Left lung (tissue), 10 donors: Measurements from ENCODE around the gene TCIRG1. TPM values are rescaled to one million over a fixed set of nuclear protein-coding genes. Genes with fewer than 3 reads are reported as not detected.

Experiments used
- ATAC-seq: fragments of 200-7000 bp; cut with Tn5 transposase; one replicate; pipeline ENCODE4 v1.9.1; 2020; ENCODE audit warnings: moderate library complexity
- DNase-seq, 4 donors: peaks; one replicate each; pipeline ENCODE4 v3.0.0-alpha.2; 2013 to 2020
- H3K27ac ChIP-seq, 2 donors: fragments of 200-600 bp; sonication (generic) in 1 of 2; one replicate each; pipeline versions ENCODE4 v1.5.0 to v1.8.0; 2020 to 2021
- H3K27me3 ChIP-seq, 2 donors: fragments of 200-600 bp; sonication (generic) in 1 of 2; one replicate each; pipeline versions ENCODE4 v1.5.0 to v1.8.0; 2020 to 2021
- H3K36me3 ChIP-seq, 2 donors: fragments of 200-600 bp; sonication (generic) in 1 of 2; one replicate each; pipeline versions ENCODE4 v1.5.0 to v1.8.0; 2020 to 2021
- H3K4me1 ChIP-seq, 2 donors: fragments of 200-600 bp; one replicate each; pipeline ENCODE4 v1.8.0; 2021
- H3K4me3 ChIP-seq, 2 donors: fragments of 200-600 bp; sonication (generic) in 1 of 2; one replicate each; pipeline versions ENCODE4 v1.5.0 to v1.8.0; 2020 to 2021; ENCODE audit warnings: mild to moderate bottlenecking in 1 of 2
- H3K9me3 ChIP-seq, 2 donors: fragments of 200-600 bp; sonication (generic) in 1 of 2; one replicate each; pipeline versions ENCODE4 v1.5.0 to v1.8.0; 2020 to 2021
- intact Hi-C, 2 donors: fragments of 100-400 bp; cut with DNase I; formaldehyde crosslinking; loops; one replicate each; pipeline versions ENCODE4 v1.11.2 to v1.14.2; 2022
- polyA plus RNA-seq, 6 donors: library from polyadenylated mRNA; unstranded; fragments of 120-200 nt; gene quantifications; one replicate each; pipeline ENCODE4 v1.2.1, GENCODE V29; 2013; ENCODE audit not compliant: insufficient read length in 6 of 6
- total RNA-seq, 2 donors: library from RNA; stranded (reverse); fragmentation: NEBNext Ultra II Directional; extraction: Animal tissue kit (Norgen Biotek cat#: 25700); gene quantifications; one replicate each; pipeline ENCODE4 v1.2.1, GENCODE V29; 2021
- TF ChIP-seq, protein P1 (sequence below), 2 donors: fragments of 200-600 bp; sonication (generic) in 1 of 2; IDR thresholded peaks; one replicate each; pipeline versions ENCODE4 v1.5.0 to v1.8.0; 2021; ENCODE audit warnings: antibody characterized with exemption in 2 of 2
- donor health status: DM: no; HTN: yes; CAD: no.
- donor health status: DM: no; HTN: no; CAD: no.

Gene TCIRG1
- total and polyA plus RNA-seq, 8 donors = 24.3 to 323 (median 37.7) TPM

DNA sequence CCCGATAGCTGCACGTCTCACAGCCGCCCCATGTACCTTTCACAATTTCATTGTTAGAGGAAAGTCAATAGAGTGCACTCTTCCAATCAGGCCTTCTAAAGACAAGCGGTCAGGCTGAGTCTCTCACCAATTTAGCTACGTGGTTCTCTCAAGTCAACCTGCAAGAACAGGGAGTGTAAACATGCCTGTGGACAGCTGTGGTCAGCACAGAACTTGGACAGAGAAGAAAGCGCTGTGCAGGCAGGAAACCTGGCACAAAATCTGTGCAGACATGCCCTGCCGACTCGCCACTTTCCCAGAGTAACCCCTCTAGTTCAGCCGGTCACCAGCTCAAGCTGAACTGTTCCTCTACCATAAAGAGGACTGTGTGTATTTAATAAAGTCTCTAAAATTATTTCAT is 42.9 kb downstream of the TCIRG1 start:
- peak; percentile 83 for ATAC-seq

GRCh38 chr11:68082481-68082880 is 43.7 kb downstream of the TCIRG1 start:
- no peak for DNase-seq
- Histone ChIP-seq H3K4me3 (no peak overlapping the region), H3K4me1 (no peaks in the 10 kb centered on the region), H3K36me3 (peaks cover 0 to 15% of the 10 kb centered on the region in 2 donors), H3K9me3 (no peaks in the 10 kb centered on the region), H3K27ac (no peak overlapping the region), H3K27me3 (no peaks in the 10 kb centered on the region)
- TF ChIP-seq, protein P1, sequence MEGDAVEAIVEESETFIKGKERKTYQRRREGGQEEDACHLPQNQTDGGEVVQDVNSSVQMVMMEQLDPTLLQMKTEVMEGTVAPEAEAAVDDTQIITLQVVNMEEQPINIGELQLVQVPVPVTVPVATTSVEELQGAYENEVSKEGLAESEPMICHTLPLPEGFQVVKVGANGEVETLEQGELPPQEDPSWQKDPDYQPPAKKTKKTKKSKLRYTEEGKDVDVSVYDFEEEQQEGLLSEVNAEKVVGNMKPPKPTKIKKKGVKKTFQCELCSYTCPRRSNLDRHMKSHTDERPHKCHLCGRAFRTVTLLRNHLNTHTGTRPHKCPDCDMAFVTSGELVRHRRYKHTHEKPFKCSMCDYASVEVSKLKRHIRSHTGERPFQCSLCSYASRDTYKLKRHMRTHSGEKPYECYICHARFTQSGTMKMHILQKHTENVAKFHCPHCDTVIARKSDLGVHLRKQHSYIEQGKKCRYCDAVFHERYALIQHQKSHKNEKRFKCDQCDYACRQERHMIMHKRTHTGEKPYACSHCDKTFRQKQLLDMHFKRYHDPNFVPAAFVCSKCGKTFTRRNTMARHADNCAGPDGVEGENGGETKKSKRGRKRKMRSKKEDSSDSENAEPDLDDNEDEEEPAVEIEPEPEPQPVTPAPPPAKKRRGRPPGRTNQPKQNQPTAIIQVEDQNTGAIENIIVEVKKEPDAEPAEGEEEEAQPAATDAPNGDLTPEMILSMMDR (IDR thresholded peaks at IDR 0.05) = no peak
- no peak for ATAC-seq
- intact Hi-C loops = no loop called here

More for the DNA sequence above, 42.9 kb downstream of the TCIRG1 start:
- H3K4me3 ChIP-seq = no peak overlapping the region
- no peaks in the 10 kb centered on the region for H3K9me3 ChIP-seq
- peak in 2 of 4 donors; percentile 28 to 44 for DNase-seq
- H3K4me1 ChIP-seq = no peaks in the 10 kb centered on the region
- no peak overlapping the region for H3K27ac ChIP-seq
- no peaks in the 10 kb centered on the region for H3K27me3 ChIP-seq
- H3K36me3 ChIP-seq = peaks cover 0 to 15% of the 10 kb centered on the region in 2 donors
- TF ChIP-seq, protein P1 (IDR thresholded peaks at IDR 0.05) = no peak
- intact Hi-C loops = no loop called here

GRCh38 chr11:68083517-68083916 is 44.7 kb downstream of the TCIRG1 start:
- Histone ChIP-seq H3K27ac (no peak overlapping the region), H3K27me3 (no peaks in the 10 kb centered on the region), H3K4me3 (no peak overlapping the region), H3K36me3 (peaks cover 0 to 15% of the 10 kb centered on the region in 2 donors), H3K9me3 (no peaks in the 10 kb centered on the region), H3K4me1 (no peaks in the 10 kb centered on the region)
- TF ChIP-seq, protein P1 (IDR thresholded peaks at IDR 0.05) = no peak
- intact Hi-C loops = no loop called here
- no peak for ATAC-seq
- DNase-seq = no peak

- peak; percentile 40 for ATAC-seq
Measured at GRCh38 chr11:68089679-68090078, 50.9 kb downstream of the TCIRG1 start.

DNA sequence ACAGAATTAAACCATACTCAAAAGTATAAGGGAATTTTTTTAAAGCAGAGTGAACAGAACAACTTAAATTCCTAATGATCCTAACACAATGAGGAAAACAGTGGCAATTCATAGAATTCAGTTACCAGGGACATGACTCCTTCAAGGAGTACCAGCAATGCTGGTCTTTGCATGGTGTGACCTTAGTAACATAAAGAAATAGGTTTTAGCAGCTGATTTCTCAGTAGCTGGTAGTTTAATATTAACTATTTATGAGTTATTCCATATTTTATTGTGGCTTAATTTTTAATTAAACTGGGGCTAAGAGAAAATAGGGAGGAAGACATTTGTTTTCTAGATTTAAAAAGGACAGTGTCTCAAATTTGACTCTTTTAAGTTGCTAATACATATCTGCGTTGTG is 51.5 kb downstream of the TCIRG1 start:
- TF ChIP-seq, protein P1 (IDR thresholded peaks at IDR 0.05) = no peak
- peak; percentile 14 for ATAC-seq
- Histone ChIP-seq H3K4me1 (peaks cover 0 to 34% of the 10 kb centered on the region in 2 donors), H3K4me3 (no peak overlapping the region), H3K36me3 (no peaks in the 10 kb centered on the region), H3K9me3 (no peaks in the 10 kb centered on the region), H3K27ac (peak overlapping the region in 1 of 2 donors; percentile 83), H3K27me3 (no peaks in the 10 kb centered on the region)
- intact Hi-C loops = no loop called here
- no peak for DNase-seq

More at GRCh38 chr11:68089679-68090078, 50.9 kb downstream of the TCIRG1 start:
- Histone ChIP-seq H3K4me3 (no peak overlapping the region), H3K27ac (peak overlapping the region in 1 of 2 donors; percentile 83), H3K9me3 (no peaks in the 10 kb centered on the region), H3K4me1 (peaks cover 0 to 34% of the 10 kb centered on the region in 2 donors), H3K27me3 (no peaks in the 10 kb centered on the region), H3K36me3 (no peaks in the 10 kb centered on the region)
- TF ChIP-seq, protein P1 (IDR thresholded peaks at IDR 0.05) = no peak
- no peak for DNase-seq
- intact Hi-C loops = no loop called here
